ENCODE measurements around the gene COPS9. TPM values are rescaled to one million over a fixed set of nuclear protein-coding genes. Genes with fewer than 3 reads are reported as not detected.
A peak's percentile ranks its signal among the peaks of the same experiment; 100 is the strongest.

COPS9 gene
- total and polyA plus RNA-seq, 7 donors, result 235 to 458 (median 327) TPM

GRCh38 chr2:240182476-240182875 is 46.4 kb upstream of the COPS9 start:
- TF ChIP-seq CTCF (IDR thresholded peaks at IDR 0.05) (no peak), POLR2A (IDR thresholded peaks at IDR 0.05) (no peak), POLR2AphosphoS5 (IDR thresholded peaks at IDR 0.05) (no peak), EP300 (IDR thresholded peaks at IDR 0.05) (no peak)
- no peak for DNase-seq
- WGBS, 2 donors, result 81 to 85% methylated on average over 4 of the region's 4 CpGs

GRCh38 chr2:240182001-240182400 is 45.9 kb upstream of the COPS9 start:
- intact Hi-C loops (cut with DNase I), result no loop called here
- H3K27ac ChIP-seq, result no peak overlapping the region
- H3K4me3 ChIP-seq, result no peak overlapping the region
- no peaks in the 10 kb centered on the region for H3K36me3 ChIP-seq
- no peaks in the 10 kb centered on the region for H3K9me3 ChIP-seq
- TF ChIP-seq EP300 (IDR thresholded peaks at IDR 0.05), result no peak
- no peak for TF ChIP-seq POLR2AphosphoS5 (IDR thresholded peaks at IDR 0.05)
- TF ChIP-seq CTCF (IDR thresholded peaks at IDR 0.05), result no peak
- no peak for TF ChIP-seq POLR2A (IDR thresholded peaks at IDR 0.05)
- peaks cover 0 to 5% (median 0%) of the 10 kb centered on the region in 3 donors for H3K27me3 ChIP-seq
- 78 to 81% methylated on average over 5 of the region's 5 CpGs for WGBS, 2 donors
- H3K4me1 ChIP-seq, result no peaks in the 10 kb centered on the region
- DNase-seq, result no peak

More at GRCh38 chr2:240182476-240182875, 46.4 kb upstream of the COPS9 start:
- intact Hi-C loops (cut with DNase I), result no loop called here
- peaks cover 0 to 5% (median 0%) of the 10 kb centered on the region in 3 donors for H3K27me3 ChIP-seq
- no peaks in the 10 kb centered on the region for H3K9me3 ChIP-seq
- H3K36me3 ChIP-seq, result no peaks in the 10 kb centered on the region
- no peaks in the 10 kb centered on the region for H3K4me1 ChIP-seq
- H3K4me3 ChIP-seq, result no peak overlapping the region
- H3K27ac ChIP-seq, result no peak overlapping the region

DNA sequence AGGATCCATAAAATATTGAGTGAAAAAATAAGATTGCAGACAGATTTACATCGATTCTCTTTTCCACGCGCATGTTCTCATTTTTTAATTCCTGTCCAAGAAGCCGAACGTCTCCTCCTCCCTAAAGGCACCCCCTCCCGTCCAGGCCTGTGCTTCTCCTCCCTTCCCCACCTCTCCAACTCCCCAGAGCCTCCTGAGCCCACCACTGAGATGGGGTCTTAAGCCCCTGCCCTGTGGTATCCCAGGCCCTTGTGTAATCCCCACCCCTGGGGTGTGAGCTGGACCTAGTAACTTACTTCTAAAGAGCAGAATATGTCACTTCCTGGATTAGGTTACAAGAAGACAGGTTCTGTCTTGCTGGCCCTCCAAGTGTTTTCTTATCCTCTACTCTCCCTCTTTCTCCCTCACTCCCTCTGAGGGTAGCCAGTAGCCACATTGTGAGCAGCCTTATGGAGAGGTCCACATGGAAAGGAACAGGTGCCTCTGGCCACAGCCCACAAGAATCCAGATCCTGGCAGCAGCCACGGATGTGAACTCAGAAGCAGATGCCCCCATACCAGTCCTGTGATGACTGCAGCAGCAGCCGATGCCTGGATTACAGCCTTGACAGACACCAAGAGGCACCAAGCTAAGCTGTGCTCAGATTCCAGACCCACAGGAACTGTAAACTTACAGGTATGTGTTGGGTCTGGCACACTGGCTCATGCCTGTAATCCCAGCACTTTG is 44.0 kb upstream of the COPS9 start:
- no peaks in the 10 kb centered on the region for H3K4me1 ChIP-seq
- H3K36me3 ChIP-seq, result no peaks in the 10 kb centered on the region
- H3K9me3 ChIP-seq, result no peaks in the 10 kb centered on the region
- TF ChIP-seq POLR2A (IDR thresholded peaks at IDR 0.05) (no peak), POLR2AphosphoS5 (IDR thresholded peaks at IDR 0.05) (no peak), CTCF (IDR thresholded peaks at IDR 0.05) (no peak), EP300 (IDR thresholded peaks at IDR 0.05) (no peak)
- 74% methylated on average over 8 of the region's 8 CpGs for WGBS, 2 donors
- intact Hi-C loops (cut with DNase I), result no loop called here
- no peak overlapping the region for H3K4me3 ChIP-seq
- peaks cover 0 to 5% (median 0%) of the 10 kb centered on the region in 3 donors for H3K27me3 ChIP-seq
- no peak for DNase-seq
- no peak overlapping the region for H3K27ac ChIP-seq

DNA sequence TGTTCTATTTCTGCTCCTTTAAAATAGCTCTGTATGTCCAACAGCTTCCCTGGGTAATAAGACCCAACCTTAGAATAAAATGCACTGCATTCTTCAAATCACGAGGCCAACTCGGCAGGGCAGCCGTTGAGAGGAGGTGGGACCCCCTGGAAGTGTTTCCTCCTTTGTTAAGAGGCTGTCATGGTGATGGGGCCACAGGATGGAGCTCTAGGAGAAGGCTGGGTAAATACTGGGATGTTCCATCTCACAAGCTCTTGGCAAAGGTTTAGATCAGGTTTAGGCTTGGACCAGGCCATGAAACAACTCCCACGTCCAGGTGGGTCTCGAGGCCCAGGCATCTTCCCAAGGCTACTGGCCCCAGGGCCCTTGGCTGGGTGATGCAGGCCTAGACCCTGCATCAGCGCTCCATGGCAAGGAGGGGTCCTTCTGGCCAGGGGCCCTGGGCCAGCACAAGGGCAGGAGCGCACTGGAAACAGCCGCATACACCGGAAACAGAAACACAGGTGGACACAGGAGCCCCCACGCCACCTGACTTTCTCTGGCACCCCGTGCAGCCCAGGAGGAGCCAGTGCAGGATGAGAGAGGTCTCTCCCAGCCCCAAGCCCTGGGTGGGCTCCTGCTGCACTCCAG is 43.2 kb upstream of the COPS9 start:
- no peak overlapping the region for H3K4me3 ChIP-seq
- H3K27ac ChIP-seq, result no peak overlapping the region
- intact Hi-C loops (cut with DNase I), result no loop called here
- H3K36me3 ChIP-seq, result no peaks in the 10 kb centered on the region
- no peak for DNase-seq
- WGBS, 2 donors, result 74 to 82% methylated on average over 11 of the region's 11 CpGs
- no peaks in the 10 kb centered on the region for H3K4me1 ChIP-seq
- no peak for TF ChIP-seq EP300 (IDR thresholded peaks at IDR 0.05)
- no peak for TF ChIP-seq POLR2AphosphoS5 (IDR thresholded peaks at IDR 0.05)
- no peaks in the 10 kb centered on the region for H3K9me3 ChIP-seq
- peaks cover 0 to 11% (median 0%) of the 10 kb centered on the region in 3 donors for H3K27me3 ChIP-seq

- Histone ChIP-seq H3K27me3 (peaks cover 0 to 11% (median 0%) of the 10 kb centered on the region in 3 donors), H3K4me1 (no peaks in the 10 kb centered on the region), H3K9me3 (no peaks in the 10 kb centered on the region), H3K36me3 (no peaks in the 10 kb centered on the region), H3K27ac (no peak overlapping the region), H3K4me3 (no peak overlapping the region)
- intact Hi-C loops (cut with DNase I), result no loop called here
- TF ChIP-seq POLR2AphosphoS5 (IDR thresholded peaks at IDR 0.05) (no peak), POLR2A (IDR thresholded peaks at IDR 0.05) (no peak), EP300 (IDR thresholded peaks at IDR 0.05) (no peak), CTCF (IDR thresholded peaks at IDR 0.05) (no peak)
- 70 to 83% methylated on average over 3 of the region's 3 CpGs for WGBS, 2 donors
- peak; percentile 19 for DNase-seq
These were observed 42.5 kb upstream of the COPS9 start for GRCh38 chr2:240178564-240178963.

Measured in sigmoid colon (tissue), 7 donors.